ENCODE data around the gene CCDC136.
A peak's percentile ranks its signal among the peaks of the same experiment; 100 is the strongest.

CCDC136 gene

GRCh38 chr7:128845987-128846386 is 54.2 kb downstream of the CCDC136 start:
- no peak for TF ChIP-seq CTCF (IDR thresholded peaks at IDR 0.05; ENCODE audit: poor library complexity, severe bottlenecking)
- Histone ChIP-seq H3K27me3 (ENCODE audit: insufficient read depth, poor library complexity, severe bottlenecking) (no peaks in the 10 kb centered on the region), H3K4me1 (ENCODE audit: insufficient read depth, poor library complexity, severe bottlenecking) (no peaks in the 10 kb centered on the region), H3K9me3 (ENCODE audit: severe bottlenecking) (no peaks in the 10 kb centered on the region), H3K36me3 (ENCODE audit: low read depth) (no peaks in the 10 kb centered on the region), H3K27ac (ENCODE audit: poor library complexity, severe bottlenecking) (no peak overlapping the region), H3K4me3 (ENCODE audit: severe bottlenecking) (no peak overlapping the region)
- DNase-seq (ENCODE audit: low spot score) (peak; percentile 54), ATAC-seq (ENCODE audit: low read depth) (no peak)

GRCh38 chr7:128846781-128847444 is 55.1 kb downstream of the CCDC136 start:
- DNase-seq (ENCODE audit: low spot score), result no peak
- Histone ChIP-seq H3K36me3 (ENCODE audit: low read depth) (no peaks in the 10 kb centered on the region), H3K27me3 (ENCODE audit: insufficient read depth, poor library complexity, severe bottlenecking) (no peaks in the 10 kb centered on the region), H3K9me3 (ENCODE audit: severe bottlenecking) (no peaks in the 10 kb centered on the region), H3K4me3 (ENCODE audit: severe bottlenecking) (no peak overlapping the region), H3K27ac (ENCODE audit: poor library complexity, severe bottlenecking) (no peak overlapping the region), H3K4me1 (ENCODE audit: insufficient read depth, poor library complexity, severe bottlenecking) (no peaks in the 10 kb centered on the region)
- ATAC-seq (ENCODE audit: low read depth), result no peak
- TF ChIP-seq CTCF (IDR thresholded peaks at IDR 0.05; ENCODE audit: poor library complexity, severe bottlenecking), result no peak

DNA sequence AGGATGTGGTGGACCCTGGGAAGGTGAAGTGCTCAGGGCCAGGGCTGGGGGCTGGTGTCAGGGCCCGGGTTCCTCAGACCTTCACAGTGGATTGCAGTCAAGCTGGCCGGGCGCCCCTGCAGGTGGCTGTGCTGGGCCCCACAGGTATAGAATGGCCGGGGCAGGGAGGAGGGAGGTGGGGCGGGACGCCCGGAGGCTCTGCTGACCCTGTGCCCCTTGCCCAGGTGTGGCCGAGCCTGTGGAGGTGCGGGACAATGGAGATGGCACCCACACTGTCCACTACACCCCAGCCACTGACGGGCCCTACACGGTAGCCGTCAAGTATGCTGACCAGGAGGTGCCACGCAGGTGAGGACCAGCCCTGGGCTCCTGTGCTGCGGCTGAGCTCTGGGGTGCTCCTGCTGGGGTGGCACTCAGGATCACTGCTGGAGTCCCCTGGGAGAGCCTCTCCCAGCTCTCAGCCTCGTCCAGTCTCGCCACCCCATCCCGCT is 56.0 kb downstream of the CCDC136 start:
- H3K27ac ChIP-seq (ENCODE audit: poor library complexity, severe bottlenecking), result no peak overlapping the region
- DNase-seq (ENCODE audit: low spot score) (no peak), ATAC-seq (ENCODE audit: low read depth) (no peak)
- TF ChIP-seq CTCF (IDR thresholded peaks at IDR 0.05; ENCODE audit: poor library complexity, severe bottlenecking), result no peak
- H3K27me3 ChIP-seq (ENCODE audit: insufficient read depth, poor library complexity, severe bottlenecking), result no peaks in the 10 kb centered on the region
- no peaks in the 10 kb centered on the region for H3K9me3 ChIP-seq (ENCODE audit: severe bottlenecking)
- no peaks in the 10 kb centered on the region for H3K36me3 ChIP-seq (ENCODE audit: low read depth)
- H3K4me1 ChIP-seq (ENCODE audit: insufficient read depth, poor library complexity, severe bottlenecking), result no peaks in the 10 kb centered on the region
- no peak overlapping the region for H3K4me3 ChIP-seq (ENCODE audit: severe bottlenecking)

- no peak for ATAC-seq (ENCODE audit: low read depth)
- no peak for TF ChIP-seq CTCF (IDR thresholded peaks at IDR 0.05; ENCODE audit: poor library complexity, severe bottlenecking)
- H3K27me3 ChIP-seq (ENCODE audit: insufficient read depth, poor library complexity, severe bottlenecking), result no peaks in the 10 kb centered on the region
- H3K4me1 ChIP-seq (ENCODE audit: insufficient read depth, poor library complexity, severe bottlenecking), result no peaks in the 10 kb centered on the region
- no peak overlapping the region for H3K27ac ChIP-seq (ENCODE audit: poor library complexity, severe bottlenecking)
- H3K4me3 ChIP-seq (ENCODE audit: severe bottlenecking), result no peak overlapping the region
- no peaks in the 10 kb centered on the region for H3K9me3 ChIP-seq (ENCODE audit: severe bottlenecking)
- DNase-seq (ENCODE audit: low spot score), result no peak
- no peaks in the 10 kb centered on the region for H3K36me3 ChIP-seq (ENCODE audit: low read depth)
Observed at GRCh38 chr7:128848289-128849155, 56.8 kb downstream of the CCDC136 start.
